ENCODE measurements around the gene FSTL5. TPM values are rescaled to one million over a fixed set of nuclear protein-coding genes. Genes with fewer than 3 reads are reported as not detected.

Gene FSTL5
- total and polyA plus RNA-seq, 2 of the 13 experiments (the other 11 are each of a cell fraction or from before 2014, with no cell fraction given) = 0.03 to 0.07 TPM

- Histone ChIP-seq H3K4me3 (replicated peaks in 1 of 3; ENCODE audit: insufficient read depth in 1 of 3, low read depth in 2 of 3, low read length in 3 of 3) (no peak overlapping the region), H3K27ac (ENCODE audit: extremely low read length, insufficient read depth, low read length) (no peak overlapping the region), H3K27me3 (ENCODE audit: control insufficient read depth in 1 of 2, insufficient read depth in 2 of 2, low read length in 2 of 2) (no peaks in the 10 kb centered on the region), H3K4me2 (ENCODE audit: low read depth, low read length) (no peak overlapping the region), H3K4me1 (ENCODE audit: insufficient read depth, low read length) (no peaks in the 10 kb centered on the region), H3K79me2 (ENCODE audit: insufficient read depth, low read length) (no peaks in the 10 kb centered on the region), H3K36me3 (replicated peaks in 1 of 2; ENCODE audit: control insufficient read depth in 1 of 2, insufficient read depth in 2 of 2, low read length in 2 of 2) (no peaks in the 10 kb centered on the region), H2AFZ (ENCODE audit: low read length) (no peak overlapping the region), H3K9ac (ENCODE audit: insufficient read depth, low read depth, low read length) (no peak overlapping the region), H4K20me1 (ENCODE audit: insufficient read depth, low read length) (no peaks in the 10 kb centered on the region), H3K9me3 (ENCODE audit: low read length) (no peaks in the 10 kb centered on the region)
- in situ Hi-C loops (cut with HindIII; ENCODE audit: extremely low pct_ligation_motif_present, low pct_unique_long_range_greater_than_20kb) (no loop called here), intact Hi-C loops (cut with micrococcal nuclease; ENCODE audit: unreplicated experiment) (no loop called here)
- BruUV-seq (replicated peaks) = no TSS peak
- TF ChIP-seq GPBP1L1 (CRISPR knock-in tag; IDR thresholded peaks at IDR 0.05) (no peak), RXRA (CRISPR knock-in tag; IDR thresholded peaks at IDR 0.05) (no peak), ZNF333 (CRISPR knock-in tag; IDR thresholded peaks at IDR 0.05; ENCODE audit: borderline replicate concordance) (no peak), ZBTB10 (CRISPR knock-in tag; IDR thresholded peaks at IDR 0.05; ENCODE audit: borderline replicate concordance) (no peak), JUND (CRISPR knock-in tag; IDR thresholded peaks at IDR 0.05) (no peak), YEATS2 (CRISPR knock-in tag; IDR thresholded peaks at IDR 0.05; ENCODE audit: borderline replicate concordance) (no peak), MIXL1 (CRISPR knock-in tag; IDR thresholded peaks at IDR 0.05) (no peak), ZNF672 (CRISPR knock-in tag; IDR thresholded peaks at IDR 0.05) (no peak), JUNB (CRISPR knock-in tag; IDR thresholded peaks at IDR 0.05; ENCODE audit: borderline replicate concordance) (no peak)
- POLR2A ChIA-PET = no interaction called here
- 0% methylated on average over 1 of the region's 1 CpG for WGBS (ENCODE audit: low lambda C conversion rate)
- FAIRE-seq (no peak), DNase-seq (ENCODE audit: low spot score) (no peak), ATAC-seq (no peak)
- CTCF ChIA-PET (ENCODE audit: low intra/inter-chr PET ratio, low total read pairs) = no interaction called here
Measured at GRCh38 chr4:161525121-161525520, 638.7 kb downstream of the FSTL5 start.
